ENCODE data around the gene ACTL7A. TPM values are rescaled to one million over a fixed set of nuclear protein-coding genes. Genes with fewer than 3 reads are reported as not detected.

The ACTL7A gene
- total and polyA plus RNA-seq, 2 of the 13 experiments (the other 11 are each of a cell fraction or from before 2014, with no cell fraction given): not detected

DNA sequence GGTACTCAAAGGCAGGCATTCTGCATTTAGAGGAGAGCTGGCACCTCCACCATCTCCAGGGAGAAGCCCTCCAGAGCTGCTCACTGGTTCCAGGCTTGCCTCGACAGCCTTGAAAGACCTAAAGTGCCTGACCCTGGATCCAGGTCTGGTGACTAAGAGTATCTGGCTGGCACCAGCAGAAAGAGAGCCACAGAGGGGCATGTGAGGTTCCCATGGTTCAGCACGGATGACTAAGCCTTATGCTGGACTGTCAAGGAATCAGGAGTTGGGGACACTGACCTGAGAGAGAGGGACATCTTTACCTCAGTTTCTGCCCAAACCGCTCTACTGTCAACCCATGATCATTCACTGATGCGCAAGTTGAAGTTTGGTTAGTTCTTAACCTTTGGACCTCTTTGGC is 3.0 kb downstream of the ACTL7A start (continued):
- TF ChIP-seq, protein P1, sequence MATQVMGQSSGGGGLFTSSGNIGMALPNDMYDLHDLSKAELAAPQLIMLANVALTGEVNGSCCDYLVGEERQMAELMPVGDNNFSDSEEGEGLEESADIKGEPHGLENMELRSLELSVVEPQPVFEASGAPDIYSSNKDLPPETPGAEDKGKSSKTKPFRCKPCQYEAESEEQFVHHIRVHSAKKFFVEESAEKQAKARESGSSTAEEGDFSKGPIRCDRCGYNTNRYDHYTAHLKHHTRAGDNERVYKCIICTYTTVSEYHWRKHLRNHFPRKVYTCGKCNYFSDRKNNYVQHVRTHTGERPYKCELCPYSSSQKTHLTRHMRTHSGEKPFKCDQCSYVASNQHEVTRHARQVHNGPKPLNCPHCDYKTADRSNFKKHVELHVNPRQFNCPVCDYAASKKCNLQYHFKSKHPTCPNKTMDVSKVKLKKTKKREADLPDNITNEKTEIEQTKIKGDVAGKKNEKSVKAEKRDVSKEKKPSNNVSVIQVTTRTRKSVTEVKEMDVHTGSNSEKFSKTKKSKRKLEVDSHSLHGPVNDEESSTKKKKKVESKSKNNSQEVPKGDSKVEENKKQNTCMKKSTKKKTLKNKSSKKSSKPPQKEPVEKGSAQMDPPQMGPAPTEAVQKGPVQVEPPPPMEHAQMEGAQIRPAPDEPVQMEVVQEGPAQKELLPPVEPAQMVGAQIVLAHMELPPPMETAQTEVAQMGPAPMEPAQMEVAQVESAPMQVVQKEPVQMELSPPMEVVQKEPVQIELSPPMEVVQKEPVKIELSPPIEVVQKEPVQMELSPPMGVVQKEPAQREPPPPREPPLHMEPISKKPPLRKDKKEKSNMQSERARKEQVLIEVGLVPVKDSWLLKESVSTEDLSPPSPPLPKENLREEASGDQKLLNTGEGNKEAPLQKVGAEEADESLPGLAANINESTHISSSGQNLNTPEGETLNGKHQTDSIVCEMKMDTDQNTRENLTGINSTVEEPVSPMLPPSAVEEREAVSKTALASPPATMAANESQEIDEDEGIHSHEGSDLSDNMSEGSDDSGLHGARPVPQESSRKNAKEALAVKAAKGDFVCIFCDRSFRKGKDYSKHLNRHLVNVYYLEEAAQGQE (IDR thresholded peaks at IDR 0.05; ENCODE audit: borderline replicate concordance in 1 of 2, low read depth in 1 of 2, low read length in 2 of 2): no peak
- TF ChIP-seq, protein P2, sequence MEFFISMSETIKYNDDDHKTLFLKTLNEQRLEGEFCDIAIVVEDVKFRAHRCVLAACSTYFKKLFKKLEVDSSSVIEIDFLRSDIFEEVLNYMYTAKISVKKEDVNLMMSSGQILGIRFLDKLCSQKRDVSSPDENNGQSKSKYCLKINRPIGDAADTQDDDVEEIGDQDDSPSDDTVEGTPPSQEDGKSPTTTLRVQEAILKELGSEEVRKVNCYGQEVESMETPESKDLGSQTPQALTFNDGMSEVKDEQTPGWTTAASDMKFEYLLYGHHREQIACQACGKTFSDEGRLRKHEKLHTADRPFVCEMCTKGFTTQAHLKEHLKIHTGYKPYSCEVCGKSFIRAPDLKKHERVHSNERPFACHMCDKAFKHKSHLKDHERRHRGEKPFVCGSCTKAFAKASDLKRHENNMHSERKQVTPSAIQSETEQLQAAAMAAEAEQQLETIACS (CRISPR knock-in tag; IDR thresholded peaks at IDR 0.05): no peak
- TF ChIP-seq, protein P3, sequence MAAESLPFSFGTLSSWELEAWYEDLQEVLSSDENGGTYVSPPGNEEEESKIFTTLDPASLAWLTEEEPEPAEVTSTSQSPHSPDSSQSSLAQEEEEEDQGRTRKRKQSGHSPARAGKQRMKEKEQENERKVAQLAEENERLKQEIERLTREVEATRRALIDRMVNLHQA (CRISPR knock-in tag; IDR thresholded peaks at IDR 0.05): no peak
- TF ChIP-seq HHEX (CRISPR knock-in tag; IDR thresholded peaks at IDR 0.05) (no peak), MIXL1 (CRISPR knock-in tag; IDR thresholded peaks at IDR 0.05) (no peak), ZBTB42 (CRISPR knock-in tag; IDR thresholded peaks at IDR 0.05) (no peak), POLR2AphosphoS2 (IDR thresholded peaks at IDR 0.05; ENCODE audit: low read depth, low read length) (peak; percentile 36; the same call in 1 of the 2 replicates), FOSL2 (CRISPR knock-in tag; IDR thresholded peaks at IDR 0.05) (0 out of 2 replicates have a peak, but pooled peaks have one; percentile 10), HNF4A (CRISPR knock-in tag; IDR thresholded peaks at IDR 0.05) (no peak), CC2D1A (CRISPR knock-in tag; IDR thresholded peaks at IDR 0.05) (no peak), POGZ (CRISPR knock-in tag; IDR thresholded peaks at IDR 0.05) (no peak), TMF1 (CRISPR knock-in tag; IDR thresholded peaks at IDR 0.05; ENCODE audit: low read depth) (no peak), SMC3 (IDR thresholded peaks at IDR 0.05; ENCODE audit: low read length) (no peak), DNMT3B (CRISPR knock-in tag; conservative IDR thresholded peaks at IDR 0.05) (no peak), ZBTB7B (CRISPR knock-in tag; IDR thresholded peaks at IDR 0.05) (no peak), ZNF780A (CRISPR knock-in tag; IDR thresholded peaks at IDR 0.05) (no peak), ZNF570 (CRISPR knock-in tag; IDR thresholded peaks at IDR 0.05; ENCODE audit: borderline replicate concordance) (no peak), SIN3B (IDR thresholded peaks at IDR 0.05; ENCODE audit: low read length) (no peak), NFKBIZ (CRISPR knock-in tag; IDR thresholded peaks at IDR 0.05) (no peak), SCMH1 (CRISPR knock-in tag; IDR thresholded peaks at IDR 0.05; ENCODE audit: borderline replicate concordance) (no peak), CREM (IDR thresholded peaks at IDR 0.05) (no peak), CREM (CRISPR knock-in tag; IDR thresholded peaks at IDR 0.05) (no peak), ZFP1 (CRISPR knock-in tag; IDR thresholded peaks at IDR 0.05) (no peak), YY1 (IDR thresholded peaks at IDR 0.05; ENCODE audit: insufficient read depth, insufficient replicate concordance, low read depth, low read length) (no peak), ZSCAN12 (CRISPR knock-in tag; IDR thresholded peaks at IDR 0.05) (no peak)
- TF ChIP-seq, protein P4, sequence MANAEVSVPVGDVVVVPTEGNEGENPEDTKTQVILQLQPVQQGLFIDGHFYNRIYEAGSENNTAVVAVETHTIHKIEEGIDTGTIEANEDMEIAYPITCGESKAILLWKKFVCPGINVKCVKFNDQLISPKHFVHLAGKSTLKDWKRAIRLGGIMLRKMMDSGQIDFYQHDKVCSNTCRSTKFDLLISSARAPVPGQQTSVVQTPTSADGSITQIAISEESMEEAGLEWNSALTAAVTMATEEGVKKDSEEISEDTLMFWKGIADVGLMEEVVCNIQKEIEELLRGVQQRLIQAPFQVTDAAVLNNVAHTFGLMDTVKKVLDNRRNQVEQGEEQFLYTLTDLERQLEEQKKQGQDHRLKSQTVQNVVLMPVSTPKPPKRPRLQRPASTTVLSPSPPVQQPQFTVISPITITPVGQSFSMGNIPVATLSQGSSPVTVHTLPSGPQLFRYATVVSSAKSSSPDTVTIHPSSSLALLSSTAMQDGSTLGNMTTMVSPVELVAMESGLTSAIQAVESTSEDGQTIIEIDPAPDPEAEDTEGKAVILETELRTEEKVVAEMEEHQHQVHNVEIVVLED (CRISPR knock-in tag; IDR thresholded peaks at IDR 0.05; ENCODE audit: borderline replicate concordance): no peak
- TF ChIP-seq, protein P5, sequence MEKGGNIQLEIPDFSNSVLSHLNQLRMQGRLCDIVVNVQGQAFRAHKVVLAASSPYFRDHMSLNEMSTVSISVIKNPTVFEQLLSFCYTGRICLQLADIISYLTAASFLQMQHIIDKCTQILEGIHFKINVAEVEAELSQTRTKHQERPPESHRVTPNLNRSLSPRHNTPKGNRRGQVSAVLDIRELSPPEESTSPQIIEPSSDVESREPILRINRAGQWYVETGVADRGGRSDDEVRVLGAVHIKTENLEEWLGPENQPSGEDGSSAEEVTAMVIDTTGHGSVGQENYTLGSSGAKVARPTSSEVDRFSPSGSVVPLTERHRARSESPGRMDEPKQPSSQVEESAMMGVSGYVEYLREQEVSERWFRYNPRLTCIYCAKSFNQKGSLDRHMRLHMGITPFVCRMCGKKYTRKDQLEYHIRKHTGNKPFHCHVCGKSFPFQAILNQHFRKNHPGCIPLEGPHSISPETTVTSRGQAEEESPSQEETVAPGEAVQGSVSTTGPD (CRISPR knock-in tag; IDR thresholded peaks at IDR 0.05): no peak

Data from HepG2 (cell line).